Thyroid gland (tissue), 4 donors: ENCODE data around the gene REPIN1. TPM values are rescaled to one million over a fixed set of nuclear protein-coding genes. Genes with fewer than 3 reads are reported as not detected.

Experiments used
- DNase-seq, 2 donors: peaks; one replicate each; pipeline ENCODE4 v3.0.0-alpha.2; 2019
- H3K27ac ChIP-seq, 3 donors: fragments of 200-600 bp; sonication (generic); 1 replicate in 2 of 3; 2 replicates in 1 of 3; pipeline ENCODE4 v1.5.1; 2016 to 2019; ENCODE audit warnings: mild to moderate bottlenecking in 1 of 3, moderate library complexity in 1 of 3
- H3K27me3 ChIP-seq: fragments of 200-600 bp; sonication (generic); one replicate; pipeline ENCODE4 v1.5.1; 2019
- H3K36me3 ChIP-seq, 2 donors: fragments of 200-600 bp; sonication (generic); one replicate each; pipeline ENCODE4 v1.5.1; 2016 to 2019
- H3K4me1 ChIP-seq, 2 donors: fragments of 200-600 bp; sonication (generic); one replicate each; pipeline ENCODE4 v1.5.1; 2017 to 2019
- H3K4me3 ChIP-seq, 3 donors: fragments of 200-600 bp; sonication (generic); replicated peaks in 1 of 3; 1 replicate in 2 of 3; 2 replicates in 1 of 3; pipeline ENCODE4 v1.5.1; 2016; ENCODE audit warnings: mild to moderate bottlenecking in 1 of 3
- H3K9me3 ChIP-seq: fragments of 200-600 bp; sonication (generic); one replicate; pipeline ENCODE4 v1.5.1; 2017
- POLR2A ChIP-seq, 2 donors: fragments of 450-650 bp; IDR thresholded peaks; one replicate each; pipeline ENCODE4 v1.6.1; 2017; ENCODE audit warnings: antibody characterized with exemption in 2 of 2, mild to moderate bottlenecking in 2 of 2, moderate library complexity in 1 of 2
- WGBS, 2 donors: methylation state at CpG; one replicate each; pipeline ENCODE4 v1.1.5; 2017; 5-methylcytosine and 5-hydroxymethylcytosine counted together
- intact Hi-C: fragments of 100-400 bp; cut with DNase I; formaldehyde crosslinking; loops from one replicate; pipeline ENCODE4 v1.15.1; 2023
- total RNA-seq, 4 donors: library from RNA; depleted of rRNA; stranded (reverse); fragments of >200 nt; gene quantifications; one replicate each; pipeline ENCODE4 v1.2.3, GENCODE V29; 2016
- TF ChIP-seq, protein P1 (sequence below), 6 experiments: fragments of 200-600 bp in 3 of 6; fragments of 450-650 bp in 3 of 6; sonication (generic) in 3 of 6; IDR thresholded peaks; one replicate each; pipeline ENCODE4 v1.5.1; 2016 to 2019; ENCODE audit warnings: antibody characterized with exemption in 6 of 6, mild to moderate bottlenecking in 2 of 6, inconsistent platforms in 1 of 6, moderate library complexity in 1 of 6

The REPIN1 gene
- total RNA-seq, 4 donors from 2014 or later, result 71.9 to 144 (median 123) TPM

- peak overlapping the region; percentile 92 to 98 (median 93) for H3K27ac ChIP-seq
- H3K27me3 ChIP-seq, result no peaks in the 10 kb centered on the region
- H3K4me3 ChIP-seq, result peak overlapping the region in 2 of 3 donors; percentile 82 to 96
- intact Hi-C loops, result no loop called here
- no peaks in the 10 kb centered on the region for H3K9me3 ChIP-seq
- peaks cover 10 to 25% of the 10 kb centered on the region in 2 donors for H3K4me1 ChIP-seq
- peaks cover 12 to 15% of the 10 kb centered on the region in 2 donors for H3K36me3 ChIP-seq
- 52 to 57% methylated on average over 8 of the region's 8 CpGs for WGBS, 2 donors
- TF ChIP-seq, protein P1, sequence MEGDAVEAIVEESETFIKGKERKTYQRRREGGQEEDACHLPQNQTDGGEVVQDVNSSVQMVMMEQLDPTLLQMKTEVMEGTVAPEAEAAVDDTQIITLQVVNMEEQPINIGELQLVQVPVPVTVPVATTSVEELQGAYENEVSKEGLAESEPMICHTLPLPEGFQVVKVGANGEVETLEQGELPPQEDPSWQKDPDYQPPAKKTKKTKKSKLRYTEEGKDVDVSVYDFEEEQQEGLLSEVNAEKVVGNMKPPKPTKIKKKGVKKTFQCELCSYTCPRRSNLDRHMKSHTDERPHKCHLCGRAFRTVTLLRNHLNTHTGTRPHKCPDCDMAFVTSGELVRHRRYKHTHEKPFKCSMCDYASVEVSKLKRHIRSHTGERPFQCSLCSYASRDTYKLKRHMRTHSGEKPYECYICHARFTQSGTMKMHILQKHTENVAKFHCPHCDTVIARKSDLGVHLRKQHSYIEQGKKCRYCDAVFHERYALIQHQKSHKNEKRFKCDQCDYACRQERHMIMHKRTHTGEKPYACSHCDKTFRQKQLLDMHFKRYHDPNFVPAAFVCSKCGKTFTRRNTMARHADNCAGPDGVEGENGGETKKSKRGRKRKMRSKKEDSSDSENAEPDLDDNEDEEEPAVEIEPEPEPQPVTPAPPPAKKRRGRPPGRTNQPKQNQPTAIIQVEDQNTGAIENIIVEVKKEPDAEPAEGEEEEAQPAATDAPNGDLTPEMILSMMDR (IDR thresholded peaks at IDR 0.05), result no peak
- no peak for TF ChIP-seq POLR2A (IDR thresholded peaks at IDR 0.05)
- no peak for DNase-seq
Observed at GRCh38 chr7:150367677-150368095, 936 bp upstream of the REPIN1 start.

DNA sequence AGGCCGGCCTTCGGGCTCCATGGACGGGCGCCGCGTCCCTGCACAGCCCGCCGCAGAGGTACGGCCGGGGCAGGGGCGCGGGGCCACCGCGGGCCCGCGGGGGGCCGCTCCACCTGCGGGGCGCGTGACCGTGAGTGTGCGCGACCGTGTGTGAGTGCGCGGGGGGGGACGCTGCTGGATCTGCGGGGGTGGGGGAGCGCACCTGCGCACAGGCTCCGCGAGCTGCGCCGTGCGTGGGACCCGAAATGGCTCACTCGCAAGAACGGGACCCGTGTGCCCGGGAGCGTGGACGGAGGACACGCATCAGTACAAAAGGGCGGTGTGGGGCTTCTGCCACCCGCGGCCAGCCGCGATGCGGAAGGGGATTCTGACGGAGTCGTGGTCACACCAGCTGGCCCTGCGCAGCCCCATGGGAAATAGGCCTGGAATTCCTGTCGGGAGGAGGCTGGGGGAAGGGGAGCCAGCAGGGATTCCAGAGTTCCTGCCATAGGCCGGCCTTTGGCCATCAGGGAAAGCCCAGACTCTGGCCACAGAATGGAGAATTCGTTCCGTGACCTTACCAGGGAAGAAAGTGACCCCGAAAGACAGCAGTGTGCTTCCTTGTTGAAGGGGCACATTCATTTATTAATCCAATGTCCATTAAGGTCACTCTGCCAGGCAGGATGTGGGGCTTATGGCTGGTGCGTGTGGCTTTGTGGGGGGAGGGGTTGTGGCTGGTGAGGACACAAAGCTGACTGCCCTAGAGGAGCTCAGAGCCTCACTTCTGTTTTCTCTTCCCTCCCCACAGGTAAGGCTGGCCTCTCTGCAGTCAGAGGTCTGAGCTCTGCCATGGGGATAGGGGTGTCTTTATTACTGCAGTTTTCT lies 494 bp downstream of the REPIN1 start:
- peak overlapping the region; percentile 73 to 96 (median 82) for H3K4me3 ChIP-seq
- intact Hi-C loops, result no loop called here
- peak; percentile 68 to 77 for DNase-seq
- WGBS, 2 donors, result 0 to 1% methylated on average over 8 to 28 of the region's 58 CpGs
- H3K9me3 ChIP-seq, result no peaks in the 10 kb centered on the region
- no peaks in the 10 kb centered on the region for H3K27me3 ChIP-seq
- peaks cover 14 to 17% of the 10 kb centered on the region in 2 donors for H3K36me3 ChIP-seq
- H3K4me1 ChIP-seq, result peaks cover 20 to 38% of the 10 kb centered on the region in 2 donors
- TF ChIP-seq POLR2A (IDR thresholded peaks at IDR 0.05), result no peak
- TF ChIP-seq, protein P1 (IDR thresholded peaks at IDR 0.05), result no peak
- peak overlapping the region; percentile 92 to 98 (median 93) for H3K27ac ChIP-seq

DNA sequence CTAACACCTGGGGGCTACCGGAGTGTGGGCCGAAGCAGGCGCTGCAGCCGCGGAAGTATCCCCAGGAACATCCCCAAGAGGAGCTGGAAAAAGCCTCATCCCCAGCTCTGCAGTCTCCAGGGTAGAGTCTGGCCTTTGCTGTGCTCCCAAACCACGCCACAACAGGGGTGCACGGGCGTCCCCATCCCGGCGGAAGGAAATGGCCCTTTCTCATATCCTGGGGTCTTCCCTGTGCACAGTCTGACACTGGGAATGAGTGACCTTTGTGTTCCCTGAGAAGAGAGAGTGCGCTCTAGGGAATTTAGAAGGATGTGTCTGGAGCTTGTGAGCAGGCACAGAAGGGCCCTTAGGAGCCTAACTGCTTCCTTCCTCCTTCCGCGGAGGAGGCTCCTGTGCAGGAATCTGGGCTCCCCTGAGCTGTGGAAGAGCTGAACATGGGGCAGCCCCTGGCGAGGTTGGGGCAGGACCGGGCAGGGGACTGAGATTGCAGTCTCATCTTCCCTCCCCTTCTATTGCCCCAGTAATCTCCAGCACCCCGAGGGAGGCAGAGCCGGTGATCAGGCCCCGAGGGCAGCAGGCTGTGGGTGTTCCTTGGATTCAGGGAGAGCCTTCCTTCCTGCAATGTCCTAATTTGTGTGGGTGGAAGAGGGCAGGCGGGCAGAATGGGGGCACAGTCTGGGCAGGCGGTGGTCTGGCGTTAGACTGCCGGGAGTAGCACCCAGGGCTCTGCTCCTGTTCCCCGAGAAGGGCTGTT lies 1.3 kb downstream of the REPIN1 start:
- Histone ChIP-seq H3K4me1 (peaks cover 20 to 38% of the 10 kb centered on the region in 2 donors), H3K27ac (peak overlapping the region; percentile 92 to 98 (median 93)), H3K27me3 (no peaks in the 10 kb centered on the region), H3K9me3 (no peaks in the 10 kb centered on the region), H3K36me3 (peaks cover 17 to 19% of the 10 kb centered on the region in 2 donors), H3K4me3 (peak overlapping the region; percentile 73 to 96 (median 82))
- intact Hi-C loops, result loop anchor here (5.0 kb wide), 1 partner anchor 37 kb away; a partner anchor contains a TSS
- 34 to 47% methylated on average over 16 to 19 of the region's 23 CpGs for WGBS, 2 donors
- DNase-seq, result no peak
- no peak for TF ChIP-seq POLR2A (IDR thresholded peaks at IDR 0.05)
- TF ChIP-seq, protein P1 (IDR thresholded peaks at IDR 0.05), result no peak

- DNase-seq, result no peak
- intact Hi-C loops, result loop anchor here (5.0 kb wide), 1 partner anchor 37 kb away; a partner anchor contains a TSS
- Histone ChIP-seq H3K4me1 (peaks cover 20 to 38% of the 10 kb centered on the region in 2 donors), H3K36me3 (peaks cover 17 to 19% of the 10 kb centered on the region in 2 donors), H3K27ac (no peak overlapping the region), H3K27me3 (no peaks in the 10 kb centered on the region), H3K4me3 (no peak overlapping the region), H3K9me3 (no peaks in the 10 kb centered on the region)
- TF ChIP-seq POLR2A (IDR thresholded peaks at IDR 0.05), result no peak
- TF ChIP-seq, protein P1 (IDR thresholded peaks at IDR 0.05), result no peak
- WGBS, 2 donors, result 93 to 98% methylated on average over 3 of the region's 3 CpGs
Observed at GRCh38 chr7:150370612-150371071, 2.0 kb downstream of the REPIN1 start.
